GM12878 (cell line): Measurements from ENCODE around the gene TTLL11. TPM values are rescaled to one million over a fixed set of nuclear protein-coding genes. Genes with fewer than 3 reads are reported as not detected.

Experiments used
- ATAC-seq: fragments of 200-7000 bp; cut with Tn5 transposase; 3 replicates; pipeline ENCODE4 v1.9.1; 2020; ENCODE audit warnings: mild to moderate bottlenecking, moderate library complexity
- BruUV-seq: library from RNA; stranded (reverse); fragments of 400-500 nt; replicated peaks from 2 replicates; lab custom pipeline; 2021; lab: Mats Ljungman, UMichigan
- CTCF ChIA-PET: fragments of 300-600 bp; sonication (Branson Sonifier 250); formaldehyde crosslinking; extraction: SDS; loops from one replicate; lab custom pipeline; 2021; ENCODE audit warnings: inconsistent platforms; lab: Yijun Ruan, JAX
- POLR2A ChIA-PET: fragments of 350-600 bp; formaldehyde crosslinking; extraction: SDS; loops from one replicate; lab custom pipeline; 2021; ENCODE audit warnings: inconsistent platforms; lab: Charles Lee
- RAD21 ChIA-PET: fragments of 300-600 bp; sonication (Branson Sonifier 250); formaldehyde crosslinking; loops from one replicate; lab custom pipeline; 2023; ENCODE audit warnings: antibody characterized with exemption; ENCODE audit not compliant: unreplicated experiment; lab: Charles Lee
- SMC1A ChIA-PET: fragments of 300-600 bp; sonication (Branson Sonifier 250); formaldehyde crosslinking; loops from one replicate; lab custom pipeline; 2023; ENCODE audit not compliant: unreplicated experiment, uncharacterized antibody; lab: Charles Lee
- DNase-seq: peaks from one replicate; pipeline ENCODE4 v3.0.0-alpha.2; 2011; ENCODE audit warnings: low read depth, low spot score
- FAIRE-seq: peaks from 3 replicates; lab custom pipeline; 2011; peaks lifted over from hg19 to GRCh38; lab: Jason Lieb, UNC
- H2AFZ ChIP-seq: 2 replicates; pipeline ENCODE4 v1.6.0; 2011; ENCODE audit warnings: low read depth, low read length, control low read depth; ENCODE audit not compliant: control insufficient read depth
- H3K27ac ChIP-seq: 2 replicates; pipeline ENCODE4 v1.5.1; 2011; ENCODE audit warnings: control low read depth; ENCODE audit not compliant: control insufficient read depth, insufficient read depth
- H3K27me3 ChIP-seq, 2 experiments: replicated peaks in 1 of 2; 2 replicates each; pipeline versions ENCODE4 v1.6.0 to v1.6.1; 2011; ENCODE audit warnings: low read length in 1 of 2; ENCODE audit not compliant: control insufficient read depth in 2 of 2, insufficient read depth in 2 of 2
- H3K36me3 ChIP-seq, 2 experiments: 2 replicates each; pipeline ENCODE4 v1.5.1; 2011; ENCODE audit warnings: low read length in 1 of 2; ENCODE audit not compliant: control insufficient read depth in 2 of 2, insufficient read depth in 2 of 2
- H3K4me1 ChIP-seq: 2 replicates; pipeline ENCODE4 v1.6.1; 2011; ENCODE audit warnings: mild to moderate bottlenecking, low read length, moderate library complexity, mixed read lengths; ENCODE audit not compliant: control insufficient read depth, insufficient read depth
- H3K4me2 ChIP-seq: 2 replicates; pipeline ENCODE4 v1.6.0; 2011; ENCODE audit warnings: control low read depth; ENCODE audit not compliant: control insufficient read depth, insufficient read depth
- H3K4me3 ChIP-seq: fragments of 200-600 bp; sonication (generic); 2 replicates; pipeline ENCODE4 v1.5.1; 2016
- H3K79me2 ChIP-seq: 2 replicates; pipeline ENCODE4 v1.6.0; 2011; ENCODE audit warnings: low read length; ENCODE audit not compliant: control insufficient read depth, insufficient read depth
- H3K9ac ChIP-seq: 2 replicates; pipeline ENCODE4 v1.8.0; 2011; ENCODE audit warnings: low read length, control low read depth, mixed read lengths; ENCODE audit not compliant: control insufficient read depth, insufficient read depth
- H3K9me3 ChIP-seq: replicated peaks from 3 replicates; pipeline ENCODE4 v1.5.1; 2011; ENCODE audit warnings: mild to moderate bottlenecking, low read length; ENCODE audit not compliant: control insufficient read depth, insufficient read depth
- H4K20me1 ChIP-seq: 2 replicates; pipeline ENCODE4 v1.6.0; 2011; ENCODE audit not compliant: control insufficient read depth, insufficient read depth
- BACH1 ChIP-seq: fragments of 450-650 bp; IDR thresholded peaks from 2 replicates; pipeline ENCODE4 v1.6.1; 2017; ENCODE audit warnings: mild to moderate bottlenecking, borderline replicate concordance
- CEBPB ChIP-seq, 2 experiments: fragments of 150-350 bp in 1 of 2; IDR thresholded peaks; 2 replicates each; pipeline ENCODE4 v1.6.1; 2012 to 2014; ENCODE audit warnings: low read depth in 2 of 2, low read length in 2 of 2, borderline replicate concordance in 1 of 2, inconsistent platforms in 1 of 2
- CHD2 ChIP-seq: IDR thresholded peaks from 2 replicates; pipeline ENCODE4 v1.6.1; 2011; ENCODE audit warnings: low read depth, low read length, improper control_type of control experiment, borderline replicate concordance
- EP300 ChIP-seq, 2 experiments: fragments of 150-350 bp in 1 of 2; IDR thresholded peaks; 2 replicates each; pipeline ENCODE4 v1.6.1; 2011 to 2012; ENCODE audit warnings: low read depth in 2 of 2, low read length in 2 of 2, borderline replicate concordance in 1 of 2, improper control_type of control experiment in 1 of 2, inconsistent platforms in 1 of 2; ENCODE audit not compliant: control insufficient read depth in 1 of 2
- FOXM1 ChIP-seq: IDR thresholded peaks from 2 replicates; pipeline ENCODE4 v1.6.1; 2012; ENCODE audit warnings: low read depth, mild to moderate bottlenecking, inconsistent platforms, low read length, moderate library complexity
- HCFC1 ChIP-seq: fragments of 150-350 bp; IDR thresholded peaks from 2 replicates; pipeline ENCODE4 v1.6.1; 2014; ENCODE audit warnings: low read length
- HDGF ChIP-seq: fragments of 450-650 bp; IDR thresholded peaks from 2 replicates; pipeline ENCODE4 v1.6.1; 2016; ENCODE audit warnings: antibody characterized with exemption
- IRF3 ChIP-seq: fragments of 450-650 bp; IDR thresholded peaks from 2 replicates; pipeline ENCODE4 v1.6.1; 2014; ENCODE audit warnings: mild to moderate bottlenecking
- LARP7 ChIP-seq: fragments of 450-650 bp; IDR thresholded peaks from 2 replicates; pipeline ENCODE4 v1.6.1; 2017; ENCODE audit warnings: mild to moderate bottlenecking
- MLLT1 ChIP-seq: fragments of 450-650 bp; IDR thresholded peaks from 2 replicates; pipeline ENCODE4 v1.6.1; 2016; ENCODE audit warnings: mild to moderate bottlenecking
- NFYB ChIP-seq: IDR thresholded peaks from 2 replicates; pipeline ENCODE4 v1.6.1; 2011; ENCODE audit warnings: low read depth, mild to moderate bottlenecking, low read length, improper control_type of control experiment, moderate library complexity; ENCODE audit not compliant: insufficient read depth
- POU2F2 ChIP-seq: IDR thresholded peaks from 3 replicates; pipeline ENCODE4 v1.6.1; 2011; ENCODE audit warnings: low read depth, mild to moderate bottlenecking, low read length, borderline replicate concordance
- RBBP5 ChIP-seq: fragments of 200-600 bp; sonication (generic); conservative IDR thresholded peaks from 2 replicates; pipeline ENCODE4 v1.6.1; 2016
- SUZ12 ChIP-seq: fragments of 200-600 bp; sonication (generic); IDR thresholded peaks from one replicate; pipeline ENCODE4 v1.6.1; 2018; ENCODE audit warnings: antibody characterized with exemption, mild to moderate bottlenecking; ENCODE audit not compliant: unreplicated experiment
- USF1 ChIP-seq: IDR thresholded peaks from 2 replicates; pipeline ENCODE4 v1.6.1; 2011; ENCODE audit warnings: borderline replicate concordance, low read depth, mild to moderate bottlenecking, moderate library complexity, mixed read lengths, low read length; ENCODE audit not compliant: insufficient read depth; ENCODE audit errors: extremely low read length
- ZNF274 ChIP-seq: IDR thresholded peaks from one replicate; pipeline ENCODE4 v1.8.0; 2011; ENCODE audit not compliant: insufficient read length, insufficient read depth
- WGBS: methylation state at CpG from one replicate; pipeline ENCODE4 v1.1.6; 2016; ENCODE audit warnings: low lambda C conversion rate; ENCODE audit not compliant: insufficient replicate concordance, insufficient coverage; ENCODE audit errors: missing lambda C conversion rate; 5-methylcytosine and 5-hydroxymethylcytosine counted together
- in situ Hi-C: fragments of 300-500 bp; cut with MboI; formaldehyde crosslinking; loops from 9 replicates; pipeline ENCODE4 v1.14.3; 2018; ENCODE audit warnings: mixed read lengths
- intact Hi-C: fragments of 100-400 bp; cut with micrococcal nuclease; formaldehyde crosslinking; loops from one replicate; pipeline ENCODE4 v1.14.2; 2022; ENCODE audit not compliant: unreplicated experiment
- polyA plus RNA-seq, 11 experiments: library from polyadenylated mRNA; depleted of rRNA in 4 of 11; unstranded in 6 of 11; stranded (reverse) in 5 of 11; fragments of >200 nt; fragmentation: Nextera tagmentation in 4 of 11; fragmentation: Illumina TruSeq in 1 of 11; extraction: Ambion mirVana in 4 of 11; extraction: Trizol in 1 of 11; gene quantifications; 1 replicate in 1 of 11; 2 replicates in 10 of 11; pipeline versions ENCODE4 v1.2.1 to v1.2.3, GENCODE V29; 2011 to 2016; ENCODE audit warnings: inconsistent platforms in 2 of 11, missing spikeins in 2 of 11, low read depth in 1 of 11
- total RNA-seq, 4 experiments: library from RNA; depleted of rRNA in 3 of 4; stranded (reverse); fragments of >200 nt in 3 of 4; fragmentation: Illumina TruSeq in 1 of 4; extraction: Trizol in 1 of 4; gene quantifications; 2 replicates each; pipeline versions ENCODE4 v1.2.1 to v1.2.3, GENCODE V29; 2013 to 2021
- TF ChIP-seq, protein P1 (sequence below): IDR thresholded peaks from 2 replicates; pipeline ENCODE4 v1.6.1; 2012; ENCODE audit warnings: low read depth, low read length, improper control_type of control experiment

TTLL11 gene
- total and polyA plus RNA-seq, 10 of the 15 experiments (the other 5 are each of a cell fraction or from before 2014, with no cell fraction given), result 1.2 to 3.7 (median 2.9) TPM

DNA sequence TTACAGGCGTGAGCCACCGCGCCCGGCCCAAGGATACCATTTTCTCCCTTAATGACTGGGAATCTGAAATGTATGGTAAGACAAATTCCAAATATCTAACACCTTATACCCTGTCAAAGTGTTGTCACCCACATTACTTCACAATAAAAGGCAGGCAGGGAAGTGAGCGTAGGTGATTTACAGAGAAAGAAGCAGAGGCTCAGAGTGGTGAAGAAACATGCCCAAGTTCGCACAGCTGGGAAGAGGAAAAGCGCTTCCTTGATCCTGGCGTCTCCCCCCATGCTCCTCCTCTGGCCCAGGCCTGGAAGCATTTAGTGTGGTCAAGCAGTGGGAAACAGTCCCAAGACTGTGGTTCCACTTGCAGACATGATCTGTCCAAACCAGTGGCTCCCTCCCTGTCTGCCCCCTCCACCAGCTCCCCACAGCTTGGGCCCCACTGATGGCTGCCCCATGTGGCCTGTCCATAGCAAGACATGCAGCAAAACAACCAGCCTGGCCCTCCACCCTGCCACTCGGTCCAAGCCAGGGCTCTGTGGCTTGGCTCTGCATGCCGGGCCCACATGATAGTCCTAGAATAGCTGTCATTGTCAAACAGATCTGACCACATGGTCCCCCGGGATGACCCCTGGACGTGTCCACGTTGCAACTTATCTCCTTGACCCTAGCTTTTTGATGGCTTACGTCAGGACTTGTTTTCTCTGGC, 107.2 kb downstream of the TTLL11 start:
- FAIRE-seq (no peak), ATAC-seq (peak; percentile 18; the same call in 1 of the 3 replicates), DNase-seq (no peak)
- Histone ChIP-seq H3K9ac (no peak overlapping the region), H3K4me1 (no peaks in the 10 kb centered on the region), H3K4me2 (no peak overlapping the region), H2AFZ (no peak overlapping the region), H3K27ac (no peak overlapping the region), H3K9me3 (no peaks in the 10 kb centered on the region), H3K79me2 (no peaks in the 10 kb centered on the region), H3K27me3 (no peaks in the 10 kb centered on the region), H3K4me3 (no peak overlapping the region), H3K36me3 (no peaks in the 10 kb centered on the region), H4K20me1 (no peaks in the 10 kb centered on the region)
- intact Hi-C loops, result no loop called here
- ChIA-PET RAD21 (no interaction called here), POLR2A (no interaction called here), SMC1A (interaction anchor here (0.6 kb wide), 1 partner anchor 147 kb away, joined by 3 read pairs; no protein-coding TSS in a partner anchor), CTCF (no interaction called here)
- WGBS, result 63% methylated on average over 14 of the region's 14 CpGs
- in situ Hi-C loops, result no loop called here
- no TSS peak for BruUV-seq
- TF ChIP-seq, protein P1, sequence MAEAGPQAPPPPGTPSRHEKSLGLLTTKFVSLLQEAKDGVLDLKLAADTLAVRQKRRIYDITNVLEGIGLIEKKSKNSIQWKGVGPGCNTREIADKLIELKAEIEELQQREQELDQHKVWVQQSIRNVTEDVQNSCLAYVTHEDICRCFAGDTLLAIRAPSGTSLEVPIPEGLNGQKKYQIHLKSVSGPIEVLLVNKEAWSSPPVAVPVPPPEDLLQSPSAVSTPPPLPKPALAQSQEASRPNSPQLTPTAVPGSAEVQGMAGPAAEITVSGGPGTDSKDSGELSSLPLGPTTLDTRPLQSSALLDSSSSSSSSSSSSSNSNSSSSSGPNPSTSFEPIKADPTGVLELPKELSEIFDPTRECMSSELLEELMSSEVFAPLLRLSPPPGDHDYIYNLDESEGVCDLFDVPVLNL, result no peak
- TF ChIP-seq MLLT1 (no peak), IRF3 (no peak), SUZ12 (no peak), NFYB (no peak), USF1 (no peak), HCFC1 (no peak), LARP7 (no peak), RBBP5 (no peak), BACH1 (no peak), POU2F2 (no peak), CHD2 (no peak), HDGF (no peak), EP300 (IDR thresholded peaks at IDR 0.05; ENCODE audit: borderline replicate concordance in 1 of 2, control insufficient read depth in 1 of 2, low read depth in 2 of 2, low read length in 2 of 2) (no peak), CEBPB (IDR thresholded peaks at IDR 0.05; ENCODE audit: borderline replicate concordance in 1 of 2, low read depth in 2 of 2, low read length in 2 of 2) (no peak), ZNF274 (no peak), FOXM1 (no peak)
